HG02798 (cell line): ENCODE data around the gene PAGE5.

ENCODE experiments used
- ATAC-seq: cut with Tn5 transposase; IDR thresholded peaks from one replicate; pipeline ENCODE4 v1.9.1; 2021; ENCODE audit warnings: mild to moderate bottlenecking; ENCODE audit not compliant: unreplicated experiment, poor library complexity

PAGE5 gene

GRCh38 chrX:55220119-55220794, at the start of gene PAGE5:
Gene PAGE5 (plus strand): TSS chrX:55220346. CDS start chrX:55221383, 1,037 bp downstream.
- ATAC-seq = no peak

DNA sequence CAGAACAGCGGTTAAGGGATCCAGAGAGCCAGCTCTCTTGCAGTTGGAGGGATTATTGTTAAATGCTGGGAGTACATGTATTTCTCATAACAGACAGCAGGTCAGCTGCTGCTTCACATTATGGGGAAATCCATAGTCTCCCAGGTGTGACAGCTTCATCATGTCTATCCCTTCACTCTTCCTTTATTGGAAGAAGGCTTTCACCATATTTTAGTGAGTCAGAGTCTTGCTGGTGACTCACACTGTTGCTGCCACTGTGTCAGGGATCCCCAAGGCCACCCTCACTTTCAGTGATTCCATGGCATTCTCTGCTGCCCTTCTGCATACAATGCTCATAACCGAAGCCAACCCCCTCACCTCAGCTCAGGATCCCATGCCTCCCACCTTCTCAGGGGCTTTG, 32.9 kb upstream of the PAGE5 start:
- ATAC-seq = no peak

DNA sequence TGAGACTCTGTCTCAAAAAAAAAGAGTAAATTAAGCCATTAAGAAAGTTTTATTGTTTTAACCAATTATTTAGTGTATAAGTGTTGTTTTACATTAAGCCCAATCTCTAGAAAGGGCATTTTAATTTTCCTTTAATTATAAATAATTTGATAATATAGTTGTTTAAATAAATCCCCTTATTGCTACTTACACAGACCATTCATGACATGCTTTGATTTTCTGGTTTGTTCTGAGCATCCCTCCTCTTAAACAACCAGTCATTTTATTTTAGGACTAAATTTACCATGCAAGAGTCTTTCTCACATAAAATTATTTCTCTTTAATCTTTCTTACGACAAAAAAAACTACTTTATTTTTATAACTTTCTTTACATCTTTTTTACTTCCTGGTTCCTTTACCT, 23.5 kb upstream of the PAGE5 start:
- no peak for ATAC-seq

DNA sequence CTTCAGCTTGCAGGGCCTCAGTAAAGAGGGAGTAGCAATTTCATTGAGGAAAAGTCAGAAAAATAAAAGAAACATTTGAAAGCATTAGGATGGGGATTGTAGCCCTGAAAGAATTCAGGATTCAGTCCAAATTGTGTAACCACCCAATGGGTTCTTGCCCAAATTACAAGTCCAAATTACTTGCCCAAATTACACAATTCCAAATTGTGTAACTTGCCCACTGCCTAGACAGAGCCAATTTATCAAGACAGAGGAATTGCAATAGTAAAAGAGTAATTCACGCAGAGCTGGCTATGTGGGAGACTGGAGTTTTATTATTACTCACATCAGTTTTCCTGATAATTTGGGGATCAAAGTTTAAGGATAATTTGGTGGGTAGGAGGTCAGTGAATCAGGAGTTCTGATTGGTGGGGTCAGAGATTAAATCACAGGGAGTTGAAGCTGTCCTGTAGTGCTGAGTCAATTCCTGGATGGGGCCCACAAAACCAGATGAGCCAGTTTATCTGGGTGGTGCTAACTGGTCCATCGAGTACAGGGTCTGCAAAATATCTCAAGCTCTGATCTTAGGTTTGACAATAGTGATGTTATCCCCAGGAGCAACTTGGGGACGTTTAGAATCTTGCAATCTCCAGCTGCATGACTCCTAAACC, 18.1 kb upstream of the PAGE5 start:
- ATAC-seq = no peak

GRCh38 chrX:55206162-55206941, 13.8 kb upstream of the PAGE5 start:
- no peak for ATAC-seq

DNA sequence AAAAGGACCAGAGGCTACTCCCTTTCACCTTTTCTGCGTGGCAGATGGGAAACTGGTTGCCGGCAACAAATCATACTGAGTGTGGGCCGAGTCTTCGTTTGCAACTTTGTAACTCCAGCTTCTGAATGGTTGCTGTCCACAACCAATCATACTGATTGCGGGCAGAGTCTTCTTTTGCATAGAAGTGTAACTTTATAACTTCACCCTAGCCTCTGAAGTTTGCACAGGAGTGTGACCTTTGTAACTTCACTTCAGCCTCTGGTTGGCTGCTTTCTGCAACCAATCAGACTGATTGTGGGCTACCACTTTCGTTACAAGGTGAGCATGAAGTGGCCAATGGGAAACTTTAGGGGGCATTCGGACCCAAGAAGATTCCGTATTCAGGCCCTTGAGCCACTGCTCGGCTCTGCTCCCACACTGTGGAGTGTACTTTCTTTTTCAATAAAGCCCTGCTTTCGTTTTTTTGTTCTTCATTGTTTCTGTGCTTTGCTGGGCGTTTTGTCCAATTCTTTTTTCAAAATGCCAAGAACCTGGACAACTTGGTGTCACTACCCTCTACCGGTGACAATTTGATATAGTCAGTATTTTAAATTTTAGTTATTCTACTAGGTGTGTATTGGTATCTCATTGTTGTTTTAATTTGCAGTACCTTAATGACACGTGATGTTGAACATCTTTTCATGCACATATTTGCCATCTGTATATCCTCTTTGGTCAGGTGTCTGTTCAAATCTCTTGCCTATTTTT, 9.0 kb upstream of the PAGE5 start:
- no peak for ATAC-seq

GRCh38 chrX:55213381-55213780, 6.8 kb upstream of the PAGE5 start:
- no peak for ATAC-seq

DNA sequence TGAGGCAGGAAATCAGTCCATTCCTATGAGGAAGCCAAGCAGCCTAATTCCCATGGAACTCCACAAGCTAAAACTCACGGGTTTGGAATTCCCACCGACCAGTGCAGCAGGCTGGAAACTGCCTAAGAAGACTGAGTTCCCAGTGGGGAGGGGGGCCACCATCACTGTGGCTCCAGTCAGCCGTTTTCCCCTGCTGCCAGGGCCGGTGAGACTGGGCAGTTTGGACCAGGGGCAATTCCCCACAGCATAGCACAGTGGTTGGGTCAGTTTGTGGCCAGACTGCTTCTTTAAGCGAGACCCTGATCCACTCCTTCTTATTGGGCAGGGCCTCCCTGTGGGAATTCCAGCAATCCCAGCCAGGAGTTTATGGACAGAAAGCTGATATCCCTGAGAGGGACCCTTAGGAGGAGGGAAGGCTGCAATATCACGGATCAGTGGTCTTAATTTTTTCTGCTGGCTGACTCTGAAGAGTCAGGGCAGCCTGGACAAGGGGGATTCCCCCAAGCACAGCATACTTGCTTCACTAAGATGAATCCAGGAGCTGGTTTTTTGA, 20.7 kb downstream of the PAGE5 start:
- ATAC-seq = no peak

DNA sequence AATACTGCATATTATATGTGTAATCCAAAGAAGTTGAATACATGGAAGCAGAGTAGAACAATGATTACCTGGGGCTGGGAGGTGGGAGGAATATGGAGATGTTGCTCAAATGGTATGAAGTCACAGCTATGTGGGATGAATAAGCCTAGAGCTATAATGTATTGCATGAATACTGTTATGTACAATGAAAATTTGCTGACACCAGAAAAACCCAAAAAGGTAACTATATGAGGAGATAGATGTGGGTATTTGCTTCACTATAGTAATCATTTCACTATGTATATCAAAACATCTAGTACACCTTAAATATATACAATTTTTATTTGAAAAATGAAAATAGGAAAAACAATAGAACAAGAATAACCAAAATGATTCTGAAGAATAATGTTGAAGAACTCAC, 33.4 kb downstream of the PAGE5 start:
- ATAC-seq = no peak

DNA sequence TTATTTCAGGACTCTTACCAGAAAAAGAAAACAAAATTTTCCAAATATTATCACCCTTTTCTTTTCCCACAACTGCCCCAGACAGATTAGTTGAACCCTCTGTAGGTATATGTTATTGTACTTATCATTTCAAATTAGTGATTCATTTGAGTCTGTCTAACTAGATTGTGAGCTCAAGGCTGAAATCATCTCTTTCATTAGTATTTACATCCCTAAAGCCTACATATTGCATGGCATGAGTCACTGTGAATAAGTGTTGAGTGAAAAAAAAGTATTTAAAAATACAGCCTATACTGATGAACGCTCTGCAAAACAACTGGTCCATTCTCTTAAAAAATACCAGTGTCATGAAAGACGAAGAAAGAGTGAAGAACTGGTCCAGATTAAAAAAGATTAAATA, 40.7 kb downstream of the PAGE5 start:
- ATAC-seq = no peak

GRCh38 chrX:55264816-55265215, 44.7 kb downstream of the PAGE5 start, which contains the start of gene PAGE3:
Gene PAGE3 (minus strand): TSS chrX:55264916. CDS start chrX:55263903, 1,013 bp downstream.
- ATAC-seq = no peak
